Mesendoderm (in vitro differentiated cells): Measurements from ENCODE around the gene IL24.

Source experiments
- DNase-seq: peaks from one replicate; pipeline ENCODE4 v3.0.0; 2013
- H2AK5ac ChIP-seq: 2 replicates; pipeline ENCODE4 v1.6.1; 2013; ENCODE audit warnings: low read length, inconsistent platforms
- H2BK120ac ChIP-seq: 2 replicates; pipeline ENCODE4 v1.6.1; 2013; ENCODE audit warnings: low read depth, mild to moderate bottlenecking, low read length, moderate library complexity, mixed read lengths
- H2BK15ac ChIP-seq: replicated peaks from 2 replicates; pipeline ENCODE4 v1.6.1; 2013; ENCODE audit warnings: low read depth, mild to moderate bottlenecking, moderate library complexity
- H2BK5ac ChIP-seq: 2 replicates; pipeline ENCODE4 v1.6.1; 2013; ENCODE audit warnings: low read length, inconsistent platforms
- H3K18ac ChIP-seq: 2 replicates; pipeline ENCODE4 v1.6.1; 2013; ENCODE audit warnings: mild to moderate bottlenecking, low read length, mixed read lengths
- H3K23ac ChIP-seq: one replicate; pipeline ENCODE4 v1.6.1; 2013; ENCODE audit warnings: low read length
- H3K27ac ChIP-seq: 2 replicates; pipeline ENCODE4 v1.5.1; 2013; ENCODE audit warnings: low read depth, mild to moderate bottlenecking, inconsistent platforms, low read length, moderate library complexity
- H3K27me3 ChIP-seq: 2 replicates; pipeline ENCODE4 v1.6.1; 2013; ENCODE audit warnings: low read length, control low read depth, mild to moderate bottlenecking, inconsistent platforms; ENCODE audit not compliant: insufficient read depth, poor library complexity
- H3K36me3 ChIP-seq: 2 replicates; pipeline ENCODE4 v1.6.1; 2013; ENCODE audit warnings: low read length, inconsistent platforms; ENCODE audit not compliant: control insufficient read depth, insufficient read depth
- H3K4ac ChIP-seq: one replicate; pipeline ENCODE4 v1.6.1; 2013; ENCODE audit warnings: low read depth, mild to moderate bottlenecking, low read length, moderate library complexity
- H3K4me1 ChIP-seq: 2 replicates; pipeline ENCODE4 v1.6.1; 2013; ENCODE audit warnings: low read depth, low read length, inconsistent platforms; ENCODE audit not compliant: control insufficient read depth
- H3K4me2 ChIP-seq: 2 replicates; pipeline ENCODE4 v1.6.1; 2013; ENCODE audit warnings: low read length
- H3K4me3 ChIP-seq: 2 replicates; pipeline ENCODE4 v1.5.1; 2013; ENCODE audit warnings: mild to moderate bottlenecking, low read length
- H3K56ac ChIP-seq: one replicate; pipeline ENCODE4 v1.6.1; 2013; ENCODE audit warnings: low read length
- H3K79me1 ChIP-seq: 2 replicates; pipeline ENCODE4 v1.6.1; 2013; ENCODE audit warnings: low read length, inconsistent platforms
- H3K79me2 ChIP-seq: 2 replicates; pipeline ENCODE4 v1.6.1; 2013; ENCODE audit warnings: mild to moderate bottlenecking, low read length; ENCODE audit not compliant: control insufficient read depth, insufficient read depth
- H3K9ac ChIP-seq: 2 replicates; pipeline ENCODE4 v1.6.1; 2013; ENCODE audit warnings: low read length, inconsistent platforms
- H4K5ac ChIP-seq: one replicate; pipeline ENCODE4 v1.6.1; 2013; ENCODE audit warnings: low read length
- H4K8ac ChIP-seq: one replicate; pipeline ENCODE4 v1.6.1; 2013; ENCODE audit warnings: low read depth, mild to moderate bottlenecking, control low read depth, low read length, moderate library complexity
- WGBS: extraction: QIAGEN DNeasy Blood & Tissue Kit; methylation state at CpG from one replicate; pipeline ENCODE4 v1.1.7; 2013; ENCODE audit warnings: low lambda C conversion rate, missing lambda C conversion rate; ENCODE audit not compliant: insufficient coverage; ENCODE audit errors: extremely low coverage; 5-methylcytosine and 5-hydroxymethylcytosine counted together

The IL24 gene

GRCh38 chr1:206933333-206933945, 36.2 kb downstream of the IL24 start:
- Histone ChIP-seq H2BK5ac (no peak overlapping the region), H3K4me1 (no peaks in the 10 kb centered on the region), H2AK5ac (no peak overlapping the region), H3K23ac (no peak overlapping the region), H3K79me1 (no peaks in the 10 kb centered on the region), H4K8ac (no peak overlapping the region), H2BK15ac (no peak overlapping the region), H3K36me3 (no peaks in the 10 kb centered on the region), H3K27me3 (no peaks in the 10 kb centered on the region), H4K5ac (no peak overlapping the region), H2BK120ac (no peak overlapping the region), H3K27ac (no peak overlapping the region), H3K9ac (no peak overlapping the region), H3K4ac (no peak overlapping the region), H3K56ac (no peak overlapping the region), H3K18ac (no peak overlapping the region), H3K4me3 (no peak overlapping the region), H3K4me2 (no peak overlapping the region), H3K79me2 (no peaks in the 10 kb centered on the region)
- DNase-seq = peak; percentile 63
- WGBS = no CpG with 5 or more reads among the region's 8 CpGs

GRCh38 chr1:206935491-206936067, 38.3 kb downstream of the IL24 start:
- Histone ChIP-seq H2BK15ac (no peak overlapping the region), H3K4me1 (no peaks in the 10 kb centered on the region), H3K27me3 (no peaks in the 10 kb centered on the region), H3K4ac (no peak overlapping the region), H2AK5ac (no peak overlapping the region), H4K5ac (no peak overlapping the region), H3K27ac (no peak overlapping the region), H2BK5ac (no peak overlapping the region), H3K56ac (no peak overlapping the region), H4K8ac (no peak overlapping the region), H3K4me3 (no peak overlapping the region), H3K4me2 (no peak overlapping the region), H3K36me3 (no peaks in the 10 kb centered on the region), H3K79me1 (no peaks in the 10 kb centered on the region), H3K79me2 (no peaks in the 10 kb centered on the region), H3K23ac (no peak overlapping the region), H3K9ac (no peak overlapping the region), H3K18ac (no peak overlapping the region), H2BK120ac (no peak overlapping the region)
- WGBS = no CpG with 5 or more reads among the region's 19 CpGs
- DNase-seq = peak; percentile 87

GRCh38 chr1:206937425-206937824, 40.2 kb downstream of the IL24 start:
- Histone ChIP-seq H3K79me2 (no peaks in the 10 kb centered on the region), H4K8ac (no peak overlapping the region), H3K23ac (no peak overlapping the region), H3K18ac (no peak overlapping the region), H3K4me2 (no peak overlapping the region), H3K79me1 (no peaks in the 10 kb centered on the region), H2BK120ac (no peak overlapping the region), H3K27ac (no peak overlapping the region), H2AK5ac (no peak overlapping the region), H3K4me1 (no peaks in the 10 kb centered on the region), H2BK15ac (no peak overlapping the region), H3K4ac (no peak overlapping the region), H3K4me3 (no peak overlapping the region), H2BK5ac (no peak overlapping the region), H3K36me3 (no peaks in the 10 kb centered on the region), H3K9ac (no peak overlapping the region), H4K5ac (no peak overlapping the region), H3K56ac (no peak overlapping the region), H3K27me3 (no peaks in the 10 kb centered on the region)
- no peak for DNase-seq
- no CpG with 5 or more reads among the region's 6 CpGs for WGBS

GRCh38 chr1:206939131-206939530, 41.9 kb downstream of the IL24 start:
- no CpG with 5 or more reads among the region's 13 CpGs for WGBS
- Histone ChIP-seq H3K56ac (no peak overlapping the region), H3K4me2 (no peak overlapping the region)

GRCh38 chr1:206939841-206940587, 42.8 kb downstream of the IL24 start:
- Histone ChIP-seq H2BK15ac (no peak overlapping the region), H3K4ac (no peak overlapping the region), H3K27me3 (no peaks in the 10 kb centered on the region), H2BK5ac (no peak overlapping the region), H2AK5ac (no peak overlapping the region), H3K4me3 (no peak overlapping the region), H3K4me2 (no peak overlapping the region), H3K18ac (no peak overlapping the region), H3K79me1 (no peaks in the 10 kb centered on the region), H3K36me3 (no peaks in the 10 kb centered on the region), H3K23ac (no peak overlapping the region), H3K27ac (no peak overlapping the region), H2BK120ac (no peak overlapping the region), H3K79me2 (no peaks in the 10 kb centered on the region), H3K9ac (no peak overlapping the region), H4K5ac (no peak overlapping the region), H3K4me1 (no peaks in the 10 kb centered on the region), H3K56ac (no peak overlapping the region), H4K8ac (no peak overlapping the region)
- DNase-seq = no peak
- no CpG with 5 or more reads among the region's 9 CpGs for WGBS

More at GRCh38 chr1:206939131-206939530, 41.9 kb downstream of the IL24 start:
- no peak overlapping the region for H2BK120ac ChIP-seq
- H3K23ac ChIP-seq = no peak overlapping the region
- no peak overlapping the region for H3K4me3 ChIP-seq
- no peaks in the 10 kb centered on the region for H3K79me1 ChIP-seq
- no peak overlapping the region for H2AK5ac ChIP-seq
- no peaks in the 10 kb centered on the region for H3K27me3 ChIP-seq
- no peaks in the 10 kb centered on the region for H3K36me3 ChIP-seq
- no peak overlapping the region for H2BK15ac ChIP-seq
- H3K4ac ChIP-seq = no peak overlapping the region
- no peak overlapping the region for H4K5ac ChIP-seq
- H3K4me1 ChIP-seq = no peaks in the 10 kb centered on the region
- H2BK5ac ChIP-seq = no peak overlapping the region
- DNase-seq = no peak
- no peak overlapping the region for H3K18ac ChIP-seq
- H3K79me2 ChIP-seq = no peaks in the 10 kb centered on the region
- no peak overlapping the region for H3K9ac ChIP-seq
- H3K27ac ChIP-seq = no peak overlapping the region
- H4K8ac ChIP-seq = no peak overlapping the region
